Ascending aorta (tissue), 2 donors: ENCODE measurements around the gene FLNB. TPM values are rescaled to one million over a fixed set of nuclear protein-coding genes. Genes with fewer than 3 reads are reported as not detected.

Experiments used
- DNase-seq, 2 donors: peaks; one replicate each; pipeline ENCODE4 v3.0.0-alpha.2; 2019; ENCODE audit warnings: low spot score in 2 of 2
- H3K27ac ChIP-seq, 2 donors: fragments of 200-600 bp; sonication (generic); one replicate each; pipeline ENCODE4 v1.5.1; 2016 to 2017; ENCODE audit warnings: mild to moderate bottlenecking in 1 of 2
- H3K27me3 ChIP-seq: fragments of 200-600 bp; sonication (generic); one replicate; pipeline ENCODE4 v1.5.1; 2017
- H3K36me3 ChIP-seq, 2 donors: fragments of 200-600 bp; sonication (generic); one replicate each; pipeline ENCODE4 v1.5.1; 2016
- H3K4me1 ChIP-seq, 2 donors: fragments of 200-600 bp; sonication (generic); one replicate each; pipeline ENCODE4 v1.5.1; 2016 to 2017; ENCODE audit warnings: mild to moderate bottlenecking in 1 of 2
- H3K4me3 ChIP-seq, 2 donors: fragments of 200-600 bp; sonication (generic); one replicate each; pipeline ENCODE4 v1.5.1; 2016 to 2017; ENCODE audit warnings: mild to moderate bottlenecking in 1 of 2
- H3K9me3 ChIP-seq, 2 donors: fragments of 200-600 bp; sonication (generic); one replicate each; pipeline ENCODE4 v1.5.1; 2016
- CTCF ChIP-seq, 3 experiments: fragments of 200-600 bp in 2 of 3; fragments of 450-650 bp in 1 of 3; sonication (generic) in 2 of 3; IDR thresholded peaks; one replicate each; pipeline ENCODE4 v1.5.1; 2016 to 2019; ENCODE audit warnings: antibody characterized with exemption in 3 of 3, mild to moderate bottlenecking in 1 of 3, moderate library complexity in 1 of 3
- intact Hi-C: fragments of 100-400 bp; cut with DNase I; formaldehyde crosslinking; loops from one replicate; pipeline ENCODE4 v1.15.1; 2023
- total RNA-seq: library from RNA; depleted of rRNA; stranded (reverse); fragments of >200 nt; gene quantifications from one replicate; pipeline ENCODE4 v1.1.0, GENCODE V29; 2016

Gene FLNB
- total RNA-seq, 1 donor from 2014 or later = 144 TPM

GRCh38 chr3:57977818-57978235 lies 30.4 kb upstream of the FLNB start:
- intact Hi-C loops = no loop called here
- DNase-seq = no peak
- Histone ChIP-seq H3K4me3 (no peak overlapping the region), H3K27ac (no peak overlapping the region), H3K27me3 (no peaks in the 10 kb centered on the region), H3K9me3 (no peaks in the 10 kb centered on the region), H3K36me3 (no peaks in the 10 kb centered on the region), H3K4me1 (no peaks in the 10 kb centered on the region)
- no peak for TF ChIP-seq CTCF (IDR thresholded peaks at IDR 0.05)

GRCh38 chr3:57978316-57978715 lies 29.9 kb upstream of the FLNB start:
- Histone ChIP-seq H3K27ac (no peak overlapping the region), H3K9me3 (no peaks in the 10 kb centered on the region), H3K27me3 (no peaks in the 10 kb centered on the region), H3K4me3 (no peak overlapping the region), H3K36me3 (no peaks in the 10 kb centered on the region), H3K4me1 (no peaks in the 10 kb centered on the region)
- TF ChIP-seq CTCF (IDR thresholded peaks at IDR 0.05) = no peak
- intact Hi-C loops = no loop called here
- DNase-seq = no peak

GRCh38 chr3:57980416-57980815 lies 27.8 kb upstream of the FLNB start:
- intact Hi-C loops = no loop called here
- no peak for DNase-seq

GRCh38 chr3:57981483-57982087 lies 26.6 kb upstream of the FLNB start:
- H3K27me3 ChIP-seq = no peaks in the 10 kb centered on the region
- H3K27ac ChIP-seq = no peak overlapping the region
- no peak for TF ChIP-seq CTCF (IDR thresholded peaks at IDR 0.05)
- H3K9me3 ChIP-seq = no peaks in the 10 kb centered on the region
- intact Hi-C loops = no loop called here
- no peak overlapping the region for H3K4me3 ChIP-seq
- no peaks in the 10 kb centered on the region for H3K4me1 ChIP-seq
- H3K36me3 ChIP-seq = no peaks in the 10 kb centered on the region
- DNase-seq = no peak

More at GRCh38 chr3:57980416-57980815, 27.8 kb upstream of the FLNB start:
- H3K9me3 ChIP-seq = no peaks in the 10 kb centered on the region
- H3K27ac ChIP-seq = no peak overlapping the region
- H3K36me3 ChIP-seq = no peaks in the 10 kb centered on the region
- H3K4me3 ChIP-seq = no peak overlapping the region
- no peak for TF ChIP-seq CTCF (IDR thresholded peaks at IDR 0.05)
- H3K4me1 ChIP-seq = no peaks in the 10 kb centered on the region
- H3K27me3 ChIP-seq = no peaks in the 10 kb centered on the region

GRCh38 chr3:57982561-57983243 lies 25.5 kb upstream of the FLNB start:
- no peak for TF ChIP-seq CTCF (IDR thresholded peaks at IDR 0.05)
- Histone ChIP-seq H3K9me3 (no peaks in the 10 kb centered on the region), H3K4me3 (no peak overlapping the region), H3K27me3 (no peaks in the 10 kb centered on the region), H3K4me1 (no peaks in the 10 kb centered on the region), H3K27ac (no peak overlapping the region), H3K36me3 (no peaks in the 10 kb centered on the region)
- no peak for DNase-seq
- intact Hi-C loops = no loop called here
